HG02763 (cell line): ENCODE data around the gene MGP.

Experiments used
- ATAC-seq: cut with Tn5 transposase; IDR thresholded peaks from one replicate; pipeline ENCODE4 v1.9.1; 2021; ENCODE audit warnings: mild to moderate bottlenecking, moderate library complexity; ENCODE audit not compliant: unreplicated experiment

The MGP gene

GRCh38 chr12:14833336-14833735 is 52.3 kb downstream of the MGP start:
- ATAC-seq: no peak
